ENCODE results near the gene CARS1. TPM values are rescaled to one million over a fixed set of nuclear protein-coding genes. Genes with fewer than 3 reads are reported as not detected.

Gene CARS1
- polyA plus RNA-seq, 1 donor from 2014 or later = 35.8 TPM

GRCh38 chr11:3016861-3017260 lies 40.4 kb downstream of the CARS1 start:
- Mint-ChIP-seq H3K4me3 (no peak overlapping the region), H3K27me3 (no peaks in the 10 kb centered on the region), H3K4me1 (peaks cover 0 to 4% (median 3%) of the 10 kb centered on the region in 3 donors), H3K9me3 (no peaks in the 10 kb centered on the region), H3K27ac (no peak overlapping the region), H3K36me3 (peaks cover 7% of the 10 kb centered on the region)

- Mint-ChIP-seq H3K4me1 (no peaks in the 10 kb centered on the region), H3K36me3 (peaks cover 7% of the 10 kb centered on the region), H3K4me3 (no peak overlapping the region), H3K27ac (no peak overlapping the region), H3K27me3 (no peaks in the 10 kb centered on the region), H3K9me3 (no peaks in the 10 kb centered on the region)
Measured at GRCh38 chr11:3015796-3016195, 41.4 kb downstream of the CARS1 start.

GRCh38 chr11:3014943-3015342 lies 42.3 kb downstream of the CARS1 start:
- no peaks in the 10 kb centered on the region for H3K4me1 Mint-ChIP-seq
- H3K9me3 Mint-ChIP-seq = no peaks in the 10 kb centered on the region
- peaks cover 5% of the 10 kb centered on the region for H3K36me3 Mint-ChIP-seq
- no peak overlapping the region for H3K27ac Mint-ChIP-seq
- H3K27me3 Mint-ChIP-seq = no peaks in the 10 kb centered on the region
- H3K4me3 Mint-ChIP-seq = no peak overlapping the region

GRCh38 chr11:3014057-3014938 lies 42.9 kb downstream of the CARS1 start:
- Mint-ChIP-seq H3K27me3 (no peaks in the 10 kb centered on the region), H3K4me1 (peaks cover 0 to 2% (median 0%) of the 10 kb centered on the region in 3 donors), H3K4me3 (no peak overlapping the region), H3K27ac (peak overlapping the region in 1 of 3 donors; percentile 31), H3K9me3 (no peaks in the 10 kb centered on the region), H3K36me3 (peaks cover 5% of the 10 kb centered on the region)

GRCh38 chr11:3011891-3012885 lies 45.0 kb downstream of the CARS1 start:
- Mint-ChIP-seq H3K27me3 (no peaks in the 10 kb centered on the region), H3K27ac (no peak overlapping the region), H3K9me3 (no peaks in the 10 kb centered on the region), H3K36me3 (peaks cover 2% of the 10 kb centered on the region), H3K4me3 (no peak overlapping the region), H3K4me1 (peaks cover 0 to 2% (median 0%) of the 10 kb centered on the region in 3 donors)

GRCh38 chr11:3010521-3011275 lies 46.5 kb downstream of the CARS1 start:
- Mint-ChIP-seq H3K27me3 (no peaks in the 10 kb centered on the region), H3K4me1 (peaks cover 0 to 2% (median 0%) of the 10 kb centered on the region in 3 donors), H3K27ac (no peak overlapping the region), H3K9me3 (no peaks in the 10 kb centered on the region), H3K4me3 (no peak overlapping the region), H3K36me3 (peaks cover 2% of the 10 kb centered on the region)

GRCh38 chr11:3010004-3010403 lies 47.2 kb downstream of the CARS1 start:
- Mint-ChIP-seq H3K27me3 (no peaks in the 10 kb centered on the region), H3K9me3 (no peaks in the 10 kb centered on the region), H3K27ac (peak overlapping the region in 1 of 3 donors; percentile 72), H3K4me1 (peaks cover 0 to 2% (median 0%) of the 10 kb centered on the region in 3 donors), H3K4me3 (no peak overlapping the region), H3K36me3 (peaks cover 2% of the 10 kb centered on the region)

GRCh38 chr11:3009481-3009880 lies 47.7 kb downstream of the CARS1 start:
- Mint-ChIP-seq H3K27me3 (no peaks in the 10 kb centered on the region), H3K27ac (no peak overlapping the region), H3K36me3 (no peaks in the 10 kb centered on the region), H3K9me3 (no peaks in the 10 kb centered on the region), H3K4me1 (peaks cover 0 to 2% (median 0%) of the 10 kb centered on the region in 3 donors), H3K4me3 (no peak overlapping the region)

GRCh38 chr11:3008746-3009336 lies 48.4 kb downstream of the CARS1 start:
- Mint-ChIP-seq H3K27ac (no peak overlapping the region), H3K9me3 (no peaks in the 10 kb centered on the region), H3K36me3 (no peaks in the 10 kb centered on the region), H3K4me1 (peaks cover 0 to 2% (median 0%) of the 10 kb centered on the region in 3 donors), H3K4me3 (no peak overlapping the region), H3K27me3 (no peaks in the 10 kb centered on the region)

GRCh38 chr11:3007404-3008010 lies 49.7 kb downstream of the CARS1 start:
- no peak overlapping the region for H3K4me3 Mint-ChIP-seq
- H3K4me1 Mint-ChIP-seq = peaks cover 0 to 2% (median 0%) of the 10 kb centered on the region in 3 donors
- no peaks in the 10 kb centered on the region for H3K36me3 Mint-ChIP-seq
- H3K27ac Mint-ChIP-seq = no peak overlapping the region
- H3K27me3 Mint-ChIP-seq = no peaks in the 10 kb centered on the region
- H3K9me3 Mint-ChIP-seq = no peaks in the 10 kb centered on the region

- H3K27me3 Mint-ChIP-seq = no peaks in the 10 kb centered on the region
- no peak overlapping the region for H3K4me3 Mint-ChIP-seq
- H3K4me1 Mint-ChIP-seq = peaks cover 0 to 2% (median 0%) of the 10 kb centered on the region in 3 donors
- H3K27ac Mint-ChIP-seq = no peak overlapping the region
- H3K9me3 Mint-ChIP-seq = no peaks in the 10 kb centered on the region
- no peaks in the 10 kb centered on the region for H3K36me3 Mint-ChIP-seq
Measured at GRCh38 chr11:3006505-3007260, 50.5 kb downstream of the CARS1 start.

- Mint-ChIP-seq H3K27ac (no peak overlapping the region), H3K27me3 (no peaks in the 10 kb centered on the region), H3K4me3 (no peak overlapping the region), H3K36me3 (no peaks in the 10 kb centered on the region), H3K4me1 (no peaks in the 10 kb centered on the region), H3K9me3 (no peaks in the 10 kb centered on the region)
Measured at GRCh38 chr11:3004481-3004880, 52.7 kb downstream of the CARS1 start.

GRCh38 chr11:3003396-3004231 lies 53.6 kb downstream of the CARS1 start:
- no peaks in the 10 kb centered on the region for H3K36me3 Mint-ChIP-seq
- no peaks in the 10 kb centered on the region for H3K9me3 Mint-ChIP-seq
- H3K27me3 Mint-ChIP-seq = no peaks in the 10 kb centered on the region
- H3K4me3 Mint-ChIP-seq = no peak overlapping the region
- no peak overlapping the region for H3K27ac Mint-ChIP-seq
- H3K4me1 Mint-ChIP-seq = no peaks in the 10 kb centered on the region

Measured in IgD-negative memory B cell (primary cell).